Measurements from ENCODE around the gene CNPPD1.
"Not testable (repeated sequence)": the region's sequence is repeated elsewhere in the genome, so short reads cannot be mapped to it uniquely, and the experiment has no call there.

Gene CNPPD1

GRCh38 chr2:219207884-219208740 is 31.4 kb upstream of the CNPPD1 start:
- no peak for DNase-seq (ENCODE audit: low read depth)

DNA sequence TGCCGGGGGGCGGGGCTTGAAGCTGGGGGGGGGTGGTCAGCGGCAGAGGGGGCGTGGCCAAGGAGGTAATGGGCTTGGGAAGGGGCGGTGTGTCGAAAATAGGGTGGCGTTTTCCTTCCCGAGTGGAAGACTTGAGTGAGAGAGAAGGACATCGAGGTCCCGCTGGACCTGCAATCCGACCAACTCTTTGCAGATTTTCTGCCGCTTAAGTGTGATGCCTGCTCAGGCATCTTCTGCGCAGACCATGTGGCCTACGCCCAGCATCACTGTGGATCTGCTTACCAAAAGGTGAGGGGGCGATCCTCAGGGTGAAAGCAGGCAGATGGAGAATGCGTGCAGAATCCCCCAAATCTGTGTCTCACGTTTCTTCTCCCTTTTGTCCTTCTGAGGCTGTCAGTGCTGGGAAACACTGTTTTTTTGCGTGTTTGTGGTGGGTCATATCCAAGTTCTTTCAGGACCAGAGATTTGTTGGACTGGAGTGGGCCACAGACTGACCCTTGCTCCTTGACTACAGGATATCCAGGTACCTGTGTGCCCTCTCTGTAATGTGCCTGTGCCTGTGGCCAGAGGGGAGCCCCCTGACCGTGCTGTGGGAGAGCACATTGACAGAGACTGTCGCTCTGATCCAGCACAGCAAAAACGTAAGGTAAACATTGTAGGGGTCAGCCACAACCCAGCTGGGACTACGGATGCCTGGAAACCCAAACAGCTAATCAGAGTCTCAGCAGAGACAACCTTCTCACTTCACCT is 30.6 kb upstream of the CNPPD1 start:
- no peak for DNase-seq (ENCODE audit: low read depth)

- DNase-seq (ENCODE audit: low read depth), result no peak
Observed at GRCh38 chr2:219206328-219207133, 29.8 kb upstream of the CNPPD1 start, which contains the start of gene ZFAND2B. Gene ZFAND2B, plus strand, starts transcription at chr2:219206782. Its CDS starts 206 bp downstream, at chr2:219206988.

GRCh38 chr2:219205981-219206327 is 29.2 kb upstream of the CNPPD1 start:
- no peak for DNase-seq (ENCODE audit: low read depth)

GRCh38 chr2:219205165-219205538 is 28.4 kb upstream of the CNPPD1 start:
- no peak for DNase-seq (ENCODE audit: low read depth)

GRCh38 chr2:219204425-219205164 is 27.9 kb upstream of the CNPPD1 start:
- DNase-seq (ENCODE audit: low read depth), result no peak

- DNase-seq (ENCODE audit: low read depth), result not testable (repeated sequence)
Observed at GRCh38 chr2:219201331-219201730, 24.6 kb upstream of the CNPPD1 start.

DNA sequence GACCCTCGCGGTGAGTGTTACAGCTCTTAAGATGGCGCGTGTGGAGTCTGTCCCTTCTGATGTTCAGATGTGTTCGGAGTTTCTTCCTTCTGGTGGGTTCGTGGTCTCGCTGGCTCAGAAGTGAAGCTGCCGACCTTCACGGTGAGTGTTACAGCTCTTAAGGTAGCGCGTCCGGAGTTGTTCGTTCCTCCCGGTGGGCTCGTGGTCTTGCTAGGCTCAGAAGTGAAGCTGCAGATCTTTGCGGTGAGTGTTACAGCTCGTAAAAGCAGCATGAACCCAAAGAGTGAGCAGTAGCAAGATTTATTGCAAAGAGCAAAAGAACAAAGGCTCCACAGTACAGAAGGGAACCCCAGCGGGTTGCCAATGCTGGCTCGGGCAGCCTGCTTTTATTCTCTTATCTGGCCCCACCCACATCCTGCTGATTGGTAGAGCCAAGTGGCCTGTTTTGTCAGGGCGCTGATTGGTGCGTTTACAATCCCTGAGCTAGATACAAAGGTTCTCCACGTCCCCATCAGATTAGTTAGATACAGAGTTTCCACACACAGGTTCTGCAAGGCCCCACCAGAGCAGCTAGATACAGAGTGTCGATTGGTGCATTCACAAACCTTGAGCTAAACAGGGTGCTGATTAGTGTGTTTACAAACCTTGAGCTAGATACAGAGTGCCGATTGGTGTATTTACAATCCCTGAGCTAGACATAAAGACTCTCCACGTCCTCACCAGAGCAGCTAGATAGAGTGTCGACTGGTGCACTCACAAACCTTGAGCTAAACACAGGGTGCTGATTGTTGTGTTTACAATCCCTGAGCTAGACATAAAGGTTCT is 24.0 kb upstream of the CNPPD1 start:
- not testable (repeated sequence) for DNase-seq (ENCODE audit: low read depth)

- no peak for DNase-seq (ENCODE audit: low read depth)
Observed at GRCh38 chr2:219199470-219200211, 22.9 kb upstream of the CNPPD1 start.

- DNase-seq (ENCODE audit: low read depth), result no peak
Observed at GRCh38 chr2:219198974-219199373, 22.2 kb upstream of the CNPPD1 start.

GRCh38 chr2:219197388-219197787 is 20.7 kb upstream of the CNPPD1 start:
- no peak for DNase-seq (ENCODE audit: low read depth)

GRCh38 chr2:219186754-219187456 is 10.2 kb upstream of the CNPPD1 start:
- no peak for DNase-seq (ENCODE audit: low read depth)

DNA sequence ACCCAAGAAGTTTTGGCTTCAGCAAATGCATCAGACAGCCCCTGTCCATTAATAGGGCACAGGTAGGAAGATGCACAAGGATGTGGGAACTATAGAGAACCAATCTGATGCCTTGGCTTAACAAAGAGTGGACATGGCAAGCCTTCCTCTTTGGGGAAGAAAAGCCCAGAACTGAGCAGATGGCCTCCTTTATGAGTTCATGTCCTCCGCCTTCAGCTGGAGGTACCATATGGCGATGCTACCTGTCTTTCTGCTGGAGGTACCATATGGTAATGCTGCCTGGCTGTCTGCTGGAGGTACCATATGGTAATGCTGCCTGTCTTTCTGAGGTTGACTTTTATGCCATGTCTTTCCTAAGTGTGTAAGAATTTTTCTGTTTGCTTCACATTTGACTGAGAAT is 7.4 kb upstream of the CNPPD1 start:
- no peak for DNase-seq (ENCODE audit: low read depth)

GRCh38 chr2:219183151-219183772 is 6.5 kb upstream of the CNPPD1 start:
- no peak for DNase-seq (ENCODE audit: low read depth)

- DNase-seq (ENCODE audit: low read depth), result no peak
Observed at GRCh38 chr2:219182331-219183150, 5.8 kb upstream of the CNPPD1 start.

GRCh38 chr2:219181531-219181930 is 4.8 kb upstream of the CNPPD1 start:
- no peak for DNase-seq (ENCODE audit: low read depth)

DNA sequence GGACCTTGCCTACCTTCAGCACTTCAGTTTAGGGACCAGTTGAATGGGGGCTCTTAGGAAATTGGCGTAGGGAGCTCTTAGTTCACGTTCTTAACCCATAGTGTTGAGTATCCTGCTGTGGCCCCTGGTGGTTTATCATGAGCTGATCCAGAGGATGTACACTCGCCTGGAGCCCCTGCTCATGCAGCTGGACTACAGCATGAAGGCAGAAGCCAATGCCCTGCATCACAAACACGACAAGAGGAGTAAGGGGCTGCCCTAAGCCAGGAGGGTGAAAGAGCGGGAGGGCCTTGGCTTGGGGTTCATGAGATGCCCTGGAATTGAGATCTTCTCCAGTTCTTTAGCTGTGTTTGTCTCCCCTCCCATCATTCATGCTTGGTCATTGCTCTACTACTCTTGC is 4.2 kb upstream of the CNPPD1 start:
- DNase-seq (ENCODE audit: low read depth), result no peak
